Cardiac fibroblast (primary cell): Measurements from ENCODE around the gene EMX1.

Source experiments
- DNase-seq, 2 donors: peaks; one replicate each; pipeline versions ENCODE4 v3.0.0 to v3.0.0-alpha.2; 2010; ENCODE audit warnings: low read depth in 2 of 2
- H3K4me3 ChIP-seq, 2 donors: replicated peaks in 1 of 2; 1 replicate in 1 of 2; 2 replicates in 1 of 2; pipeline ENCODE4 v1.5.1; 2011; ENCODE audit warnings: low read depth in 2 of 2, low read length in 2 of 2, mild to moderate bottlenecking in 2 of 2, moderate library complexity in 1 of 2
- CTCF ChIP-seq: IDR thresholded peaks from one replicate; pipeline ENCODE4 v1.5.1; 2011; ENCODE audit warnings: low read depth, mild to moderate bottlenecking, low read length, inconsistent platforms

The EMX1 gene

GRCh38 chr2:72949045-72949444 lies 31.7 kb downstream of the EMX1 start:
- no peak for DNase-seq

GRCh38 chr2:72949642-72950041 lies 32.3 kb downstream of the EMX1 start:
- TF ChIP-seq CTCF: no peak
- H3K4me3 ChIP-seq: no peak overlapping the region
- peak in 1 of 2 donors; percentile 8 for DNase-seq

More at GRCh38 chr2:72949045-72949444, 31.7 kb downstream of the EMX1 start:
- no peak overlapping the region for H3K4me3 ChIP-seq
- no peak for TF ChIP-seq CTCF

- no peak for TF ChIP-seq CTCF
- DNase-seq: no peak
- H3K4me3 ChIP-seq: no peak overlapping the region
Observed at GRCh38 chr2:72950558-72951255, 33.4 kb downstream of the EMX1 start.

GRCh38 chr2:72951303-72952095 lies 34.2 kb downstream of the EMX1 start:
- TF ChIP-seq CTCF: no peak
- no peak for DNase-seq
- H3K4me3 ChIP-seq: no peak overlapping the region

- H3K4me3 ChIP-seq: no peak overlapping the region
- DNase-seq: no peak
Observed at GRCh38 chr2:72952110-72952823, 34.9 kb downstream of the EMX1 start.

More at GRCh38 chr2:72952110-72952823, 34.9 kb downstream of the EMX1 start:
- no peak for TF ChIP-seq CTCF
